OCI-LY3 (cell line): ENCODE measurements around the gene TRAPPC4.

Experiments
- H2AFZ ChIP-seq: fragments of 200-600, 300-600 bp; shearing (Covaris generic); 2 replicates; pipeline ENCODE4 v1.6.0; 2014; ENCODE audit warnings: antibody characterized with exemption, low read depth, low read length
- H3K27ac ChIP-seq: fragments of 200-600, 300-600 bp; sonication (generic); 2 replicates; pipeline ENCODE4 v1.5.1; 2014; ENCODE audit warnings: mild to moderate bottlenecking, low read length, moderate library complexity, mixed read lengths
- H3K27me3 ChIP-seq: fragments of 200-600, 300-600 bp; sonication (generic); 2 replicates; pipeline ENCODE4 v1.6.1; 2014; ENCODE audit warnings: low read depth, low read length, mixed read lengths
- H3K36me3 ChIP-seq: fragments of 200-600, 300-600 bp; sonication (generic); replicated peaks from 2 replicates; pipeline ENCODE3; 2014; ENCODE audit warnings: low read depth, low read length, mixed read lengths
- H3K4me1 ChIP-seq: fragments of 300-600, 200-600 bp; sonication (generic); 2 replicates; pipeline ENCODE4 v1.6.1; 2014; ENCODE audit warnings: low read length, mixed read lengths
- H3K4me2 ChIP-seq: fragments of 200-600, 300-600 bp; sonication (generic); 2 replicates; pipeline ENCODE4 v1.6.1; 2014; ENCODE audit warnings: low read length, mixed read lengths
- H3K4me3 ChIP-seq: fragments of 300-600, 200-600 bp; sonication (generic); 2 replicates; pipeline ENCODE4 v1.5.1; 2014; ENCODE audit warnings: antibody characterized with exemption, mild to moderate bottlenecking, low read length, moderate library complexity
- H3K79me2 ChIP-seq: fragments of 300-600, 200-600 bp; shearing (Covaris generic); 2 replicates; pipeline ENCODE4 v1.6.1; 2014; ENCODE audit warnings: mild to moderate bottlenecking, low read length, mixed read lengths
- H3K9ac ChIP-seq: fragments of 300-600, 200-600 bp; shearing (Covaris generic); 2 replicates; pipeline ENCODE4 v1.6.0; 2014; ENCODE audit warnings: mild to moderate bottlenecking, low read length, moderate library complexity
- H3K9me3 ChIP-seq: fragments of 200-600, 300-600 bp; shearing (Covaris generic); 2 replicates; pipeline ENCODE4 v1.6.1; 2014; ENCODE audit warnings: low read length, mixed read lengths; ENCODE audit not compliant: insufficient read depth
- H4K20me1 ChIP-seq: fragments of 200-600, 300-600 bp; sonication (generic); 2 replicates; pipeline ENCODE4 v1.6.1; 2016; ENCODE audit warnings: low read length, mixed read lengths; ENCODE audit not compliant: insufficient read depth
- CTCF ChIP-seq: fragments of 200-600, 300-600 bp; sonication (generic); IDR thresholded peaks from 2 replicates; pipeline ENCODE4 v1.5.1; 2014; ENCODE audit warnings: antibody characterized with exemption, low read length, low read depth
- EZH2phosphoT487 ChIP-seq: fragments of 200-600 bp; shearing (Covaris generic); IDR thresholded peaks from 2 replicates; pipeline ENCODE4 v1.6.1; 2018; ENCODE audit warnings: antibody characterized with exemption, mixed run types, low read depth

Gene TRAPPC4

GRCh38 chr11:119041821-119042514 is 23.4 kb downstream of the TRAPPC4 start:
- peaks cover 26% of the 10 kb centered on the region for H3K36me3 ChIP-seq
- peaks cover 22% of the 10 kb centered on the region for H3K4me1 ChIP-seq
- no peak overlapping the region for H3K4me2 ChIP-seq
- H2AFZ ChIP-seq: no peak overlapping the region
- H3K27me3 ChIP-seq: no peaks in the 10 kb centered on the region
- H3K9me3 ChIP-seq: no peaks in the 10 kb centered on the region
- TF ChIP-seq CTCF (no peak), EZH2phosphoT487 (no peak)
- no peaks in the 10 kb centered on the region for H3K79me2 ChIP-seq
- peak overlapping the region; percentile 12; the same call in 1 of the 2 replicates for H3K27ac ChIP-seq
- H3K4me3 ChIP-seq: no peak overlapping the region
- no peaks in the 10 kb centered on the region for H4K20me1 ChIP-seq
- no peak overlapping the region for H3K9ac ChIP-seq

GRCh38 chr11:119042927-119043326 is 24.4 kb downstream of the TRAPPC4 start:
- no peak overlapping the region for H2AFZ ChIP-seq
- H3K4me1 ChIP-seq: peaks cover 32% of the 10 kb centered on the region
- no peak overlapping the region for H3K27ac ChIP-seq
- H3K9me3 ChIP-seq: no peaks in the 10 kb centered on the region
- peaks cover 34% of the 10 kb centered on the region for H3K36me3 ChIP-seq
- H3K4me3 ChIP-seq: no peak overlapping the region
- H3K4me2 ChIP-seq: no peak overlapping the region
- no peaks in the 10 kb centered on the region for H3K79me2 ChIP-seq
- H3K9ac ChIP-seq: no peak overlapping the region
- H3K27me3 ChIP-seq: no peaks in the 10 kb centered on the region
- H4K20me1 ChIP-seq: no peaks in the 10 kb centered on the region
- no peak for TF ChIP-seq CTCF
- TF ChIP-seq EZH2phosphoT487: no peak

GRCh38 chr11:119044708-119045107 is 26.1 kb downstream of the TRAPPC4 start:
- Histone ChIP-seq H3K4me2 (no peak overlapping the region), H3K4me3 (no peak overlapping the region), H3K4me1 (peaks cover 42% of the 10 kb centered on the region), H3K36me3 (peaks cover 52% of the 10 kb centered on the region), H2AFZ (no peak overlapping the region), H3K27me3 (no peaks in the 10 kb centered on the region), H3K9me3 (no peaks in the 10 kb centered on the region), H3K9ac (no peak overlapping the region), H4K20me1 (no peaks in the 10 kb centered on the region), H3K27ac (no peak overlapping the region), H3K79me2 (peaks cover 9% of the 10 kb centered on the region)
- no peak for TF ChIP-seq EZH2phosphoT487
- TF ChIP-seq CTCF: no peak

- Histone ChIP-seq H3K27me3 (no peaks in the 10 kb centered on the region), H3K4me2 (no peak overlapping the region), H3K27ac (peak overlapping the region; percentile 73; the same call in 1 of the 2 replicates), H2AFZ (no peak overlapping the region), H3K9me3 (no peaks in the 10 kb centered on the region), H3K4me1 (peaks cover 50% of the 10 kb centered on the region), H3K36me3 (peaks cover 64% of the 10 kb centered on the region), H3K79me2 (peaks cover 25% of the 10 kb centered on the region), H4K20me1 (no peaks in the 10 kb centered on the region), H3K9ac (no peak overlapping the region), H3K4me3 (no peak overlapping the region)
- TF ChIP-seq CTCF (no peak), EZH2phosphoT487 (no peak)
These were observed 27.9 kb downstream of the TRAPPC4 start for GRCh38 chr11:119046489-119046888.
